ENCODE measurements around the gene POPDC2.

POPDC2 gene

DNA sequence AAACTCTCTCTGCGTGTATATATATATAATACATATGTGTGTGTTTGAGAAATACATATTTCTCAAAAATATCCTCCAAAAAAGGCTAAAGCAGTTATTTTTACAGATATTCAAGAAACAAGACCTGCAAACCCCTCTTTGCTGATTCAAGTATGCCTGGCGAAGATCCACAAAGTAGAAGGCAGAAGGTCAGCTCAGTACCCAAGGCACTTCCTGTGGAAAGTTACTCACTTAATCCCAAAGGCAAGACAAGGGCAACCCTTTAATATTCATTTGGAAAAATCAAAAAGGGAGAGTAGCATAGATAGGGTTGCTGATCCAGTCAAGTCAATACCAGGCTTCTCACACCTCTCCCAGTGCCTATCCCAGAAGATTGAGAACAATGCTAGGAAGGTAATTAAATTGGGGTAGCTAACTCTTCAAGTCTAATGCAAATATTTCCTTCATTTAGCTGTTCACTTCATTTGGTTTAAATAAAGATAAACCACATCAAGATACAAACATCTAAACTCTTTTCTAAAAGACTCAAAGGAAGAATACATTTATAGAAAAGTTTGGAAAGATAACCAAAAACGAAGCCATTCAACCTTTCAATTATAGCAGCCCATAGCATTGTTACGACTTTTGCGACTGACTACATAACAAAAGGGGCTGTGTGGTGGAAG, 9.6 kb upstream of the POPDC2 start:
- no peak for DNase-seq

DNA sequence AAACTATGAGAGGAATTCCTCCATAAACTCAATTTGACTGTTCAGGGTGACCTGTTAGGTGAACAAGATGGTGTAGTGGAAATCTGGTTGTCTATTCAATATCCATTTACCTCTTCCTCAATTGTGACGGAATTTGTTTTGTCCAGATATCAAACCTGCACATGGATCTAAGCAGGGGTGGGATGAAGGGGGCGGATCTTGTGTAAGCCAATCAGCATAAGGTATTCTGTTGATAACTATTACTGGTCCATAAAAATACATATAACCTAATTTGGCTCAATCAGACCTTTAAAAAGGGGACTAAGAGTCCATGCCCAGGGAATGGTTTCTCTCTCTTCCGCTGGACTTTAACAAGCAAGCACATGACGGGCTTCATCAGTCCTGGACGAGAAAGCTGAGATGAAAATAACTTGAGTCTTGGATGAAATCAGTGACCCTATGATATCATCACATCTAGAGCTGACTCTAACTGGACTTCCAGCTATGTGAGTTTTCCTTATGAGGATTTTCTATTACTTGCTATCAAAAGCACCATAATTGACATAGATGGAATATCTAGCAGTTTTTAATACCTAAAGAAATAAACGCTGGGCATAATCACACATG, 5.7 kb upstream of the POPDC2 start:
- no peak for DNase-seq

DNA sequence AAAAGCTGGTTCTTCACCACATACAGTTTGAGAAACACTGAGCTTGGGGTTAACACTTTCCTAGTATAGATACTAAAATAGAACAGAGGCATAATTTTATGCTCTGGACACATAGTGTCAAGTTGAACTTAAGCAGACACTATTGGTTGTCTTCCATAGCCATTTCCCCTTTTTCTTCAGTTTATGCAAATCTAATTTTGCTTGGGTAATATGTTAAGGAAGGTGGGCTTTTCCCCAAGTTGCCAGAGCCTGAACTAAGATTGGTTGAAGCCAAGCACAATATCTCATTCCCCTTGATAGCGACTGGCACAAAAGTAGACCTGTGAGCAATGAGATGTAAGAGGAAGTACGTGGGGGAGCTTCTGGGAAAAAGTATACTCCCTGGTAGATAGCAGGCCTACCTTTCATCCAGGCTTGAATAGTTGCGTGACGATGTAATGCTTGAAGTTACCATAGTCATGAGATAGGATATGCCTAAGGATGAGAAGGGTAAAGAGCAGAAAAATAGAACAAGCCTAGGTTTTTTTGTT, 4.5 kb upstream of the POPDC2 start:
- DNase-seq = no peak

DNA sequence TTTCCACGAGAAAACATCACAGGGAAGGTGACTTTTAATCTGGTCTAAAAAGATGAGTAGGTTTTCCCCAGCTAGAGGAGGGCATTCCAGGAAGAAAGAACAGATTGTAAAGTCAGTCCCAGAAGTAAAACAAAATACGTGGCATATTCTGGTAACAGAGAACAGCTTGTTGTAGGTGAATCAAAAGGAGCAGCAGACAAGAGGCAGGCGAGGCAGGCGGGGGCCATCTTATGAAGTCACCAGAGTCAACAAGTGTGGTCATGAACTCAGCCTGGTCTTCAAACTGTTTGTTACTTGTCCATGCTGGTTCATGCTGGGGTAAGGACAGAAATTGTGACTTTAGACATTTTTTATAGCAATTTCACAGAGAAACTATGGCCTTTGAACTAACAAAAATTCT, 4.0 kb upstream of the POPDC2 start:
- DNase-seq = no peak

DNA sequence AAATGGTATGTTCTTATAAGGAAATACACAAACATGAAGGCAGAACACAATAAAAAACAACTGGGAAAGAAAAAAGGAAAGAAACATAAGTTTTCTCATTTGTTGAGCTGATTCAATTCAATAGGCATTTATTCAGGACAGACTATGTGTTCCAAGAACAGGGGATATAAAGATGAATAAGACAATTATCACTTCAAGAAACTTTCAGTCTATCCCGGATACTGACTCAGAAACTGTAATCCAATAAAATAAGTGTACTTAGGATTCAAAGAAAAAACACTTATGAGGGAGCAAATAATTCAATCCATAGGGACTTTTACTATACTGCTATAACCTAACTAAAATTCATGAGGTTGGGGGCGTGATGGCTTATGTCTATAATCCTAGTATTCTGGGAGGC, 3.5 kb upstream of the POPDC2 start:
- DNase-seq = no peak

DNA sequence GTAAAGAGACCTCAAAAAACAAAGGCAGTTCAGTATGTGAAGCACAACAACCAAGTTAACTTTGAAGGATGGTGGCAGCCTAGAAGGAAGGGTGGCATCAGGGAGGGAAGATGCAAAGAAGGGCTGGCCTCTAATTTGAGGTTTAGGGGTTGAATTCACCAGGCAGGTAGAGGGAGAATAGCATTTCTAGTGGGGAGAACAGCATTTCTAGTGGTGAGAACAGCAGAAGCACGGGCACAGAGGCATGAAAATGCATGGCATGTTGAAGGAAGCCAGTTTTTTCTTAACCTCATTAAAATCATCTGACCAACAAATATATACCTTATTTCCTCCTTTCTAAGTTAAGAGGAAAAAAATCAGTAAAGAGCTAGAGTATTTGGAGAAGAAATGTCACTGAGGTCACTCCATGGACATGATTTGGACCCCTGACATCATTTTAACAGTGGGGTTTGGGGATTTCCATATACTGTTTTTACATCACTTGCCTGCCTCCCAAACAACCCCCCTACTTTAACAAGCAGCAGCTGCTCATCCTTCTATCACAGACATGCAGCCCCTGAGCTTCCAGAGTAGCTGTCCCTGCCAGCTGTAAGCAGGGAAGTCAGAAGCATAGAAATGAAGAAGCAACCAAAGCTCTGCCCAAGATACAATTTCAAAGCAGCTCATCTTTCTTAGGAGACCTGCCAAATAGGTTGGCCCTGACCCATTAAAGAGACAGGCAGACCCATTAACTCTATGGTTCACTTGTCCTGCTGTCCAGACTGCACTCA, 2.4 kb upstream of the POPDC2 start:
- DNase-seq = peak in 1 of 2 experiments; percentile 61

DNA sequence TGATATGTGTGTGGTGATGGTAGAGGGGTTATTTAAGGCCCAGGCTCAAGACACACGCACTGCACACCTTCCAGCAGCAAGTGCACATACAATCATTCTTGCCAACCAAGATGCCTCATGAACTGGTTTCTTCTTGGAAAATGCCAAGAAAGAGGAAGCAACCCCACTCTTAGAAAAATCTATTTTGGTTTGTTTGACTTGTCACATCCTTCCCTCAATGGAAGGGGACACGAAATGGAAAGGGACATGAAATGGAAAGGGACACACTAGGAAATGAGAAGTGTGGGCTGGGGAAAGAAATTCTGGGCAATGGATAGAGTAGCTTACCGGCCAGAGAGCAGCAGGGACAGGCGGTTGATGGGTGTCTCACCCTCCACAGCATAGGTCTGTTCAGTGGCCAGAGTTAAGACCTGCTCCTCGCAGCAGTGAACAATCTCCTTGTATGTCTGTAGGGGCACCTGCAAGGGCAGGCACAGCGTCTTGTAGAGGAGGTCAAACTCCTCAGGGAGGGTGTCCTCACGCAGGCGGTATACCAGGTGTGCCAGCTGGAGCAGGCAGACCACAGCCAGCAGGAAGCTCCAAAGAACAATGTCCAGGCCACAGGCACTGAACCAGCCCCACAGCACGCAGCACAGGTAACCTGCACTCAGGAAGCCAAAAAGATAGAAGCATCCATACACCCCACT, 640 bp downstream of the POPDC2 start:
- no peak for DNase-seq

DNA sequence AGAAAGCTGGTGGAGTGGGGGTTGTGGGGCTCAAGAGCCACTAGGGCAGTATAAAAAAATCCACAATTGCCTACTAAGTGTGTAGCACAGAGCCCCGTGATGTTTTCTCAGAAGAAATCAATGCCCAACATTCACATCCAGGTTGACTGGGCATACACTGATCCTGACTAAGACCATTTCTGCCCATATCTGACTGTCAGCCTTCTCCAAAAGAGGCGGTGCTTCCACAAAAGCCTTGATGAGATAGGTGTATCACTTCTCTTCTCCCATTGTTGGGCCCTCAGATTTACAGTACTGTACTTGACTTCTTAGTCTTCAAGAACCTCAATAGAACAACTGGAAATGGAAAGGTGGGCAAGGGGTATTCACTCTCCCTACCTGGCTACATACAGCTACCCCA, 1.4 kb downstream of the POPDC2 start:
- no peak for DNase-seq

DNA sequence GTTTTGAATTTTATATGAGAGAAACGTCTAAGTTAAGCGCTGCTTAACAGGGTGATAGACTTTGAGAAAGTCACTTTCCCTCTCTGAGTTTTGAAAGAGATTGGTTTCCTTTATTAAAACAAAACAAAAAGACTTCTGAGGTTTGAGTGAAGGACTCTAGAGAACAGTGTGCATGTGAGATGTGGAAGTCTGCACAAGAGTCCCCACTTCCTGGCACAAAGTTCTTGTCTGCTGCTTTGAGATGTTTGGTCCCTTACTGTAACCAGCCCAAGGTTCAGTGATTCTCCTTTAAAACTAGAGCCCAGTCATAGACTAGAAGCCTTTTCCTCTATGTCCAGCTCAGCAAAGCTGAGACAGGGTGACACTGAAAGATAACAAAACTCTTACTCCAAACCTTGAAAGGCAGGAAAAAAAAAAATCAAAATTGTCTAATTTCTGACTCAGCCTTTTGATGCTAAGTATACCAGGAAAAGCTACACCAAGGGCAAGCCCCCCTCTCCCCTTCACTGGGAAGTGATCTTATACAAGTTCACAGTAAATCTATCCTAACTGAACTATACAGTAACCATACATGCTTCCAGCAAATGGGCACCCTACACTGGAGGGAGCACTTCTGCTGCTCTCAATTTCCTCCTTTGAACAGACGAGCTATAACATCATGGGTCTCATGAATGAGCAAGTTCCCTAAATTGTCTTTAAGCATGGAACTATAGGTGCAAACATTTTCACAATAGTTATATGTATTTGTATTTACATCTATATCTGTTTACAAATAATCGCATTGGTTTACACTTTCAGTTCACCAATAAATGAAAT, 2.3 kb downstream of the POPDC2 start:
- DNase-seq = no peak

DNA sequence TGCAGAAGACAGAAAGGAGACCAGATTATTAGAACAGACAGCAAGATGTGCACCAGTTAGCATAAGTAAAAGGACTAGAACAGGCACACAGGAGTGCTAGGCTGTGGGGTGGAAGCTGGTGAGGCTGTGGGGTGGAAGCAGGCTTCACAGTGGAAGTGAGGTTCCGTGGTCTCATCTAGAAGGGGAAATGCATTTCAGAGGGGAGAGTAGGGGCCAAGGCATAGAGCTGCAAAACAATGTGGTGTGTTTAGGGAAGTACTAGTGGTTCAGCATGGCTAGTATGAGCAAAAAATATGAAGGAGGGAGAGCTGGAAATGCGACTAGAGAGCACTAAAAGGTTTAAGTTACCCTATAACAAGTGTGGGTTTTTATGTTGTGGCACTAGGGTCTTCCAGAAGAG, 6.5 kb downstream of the POPDC2 start:
- DNase-seq = no peak

DNA sequence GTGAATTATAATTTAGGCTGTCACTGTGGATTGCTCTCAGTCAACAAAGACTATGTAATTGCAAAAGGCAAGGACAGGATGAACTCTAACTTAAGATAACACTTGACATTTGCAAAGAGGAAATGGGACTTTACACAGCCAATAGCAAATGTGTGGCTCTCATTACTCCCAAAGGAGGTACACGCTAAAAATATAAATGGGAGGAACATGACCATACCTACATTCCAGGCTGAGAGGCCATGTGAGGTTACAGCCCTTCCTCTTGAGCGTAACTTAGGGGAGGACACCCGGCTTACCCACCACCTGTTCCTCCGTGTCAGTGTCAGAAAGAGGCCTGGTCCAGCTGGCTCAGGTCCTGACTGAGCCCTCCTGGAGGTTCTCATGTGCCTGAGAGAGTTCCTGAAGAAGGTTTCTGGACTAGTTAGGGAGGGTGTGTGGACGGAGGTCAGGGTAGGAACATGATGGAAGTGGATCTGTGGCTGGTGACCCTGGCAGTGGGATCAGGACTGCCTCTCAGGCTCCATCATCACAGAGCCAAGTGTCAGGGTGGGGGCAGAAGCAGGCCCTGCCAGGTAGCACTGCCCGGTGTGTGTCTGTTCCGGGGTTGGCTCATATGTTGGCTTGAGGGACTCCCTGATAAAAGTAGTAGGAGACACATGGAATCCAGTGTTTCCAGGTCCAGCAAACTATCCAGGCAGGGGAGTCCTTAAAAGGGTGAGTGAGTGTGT, 7.9 kb downstream of the POPDC2 start:
- DNase-seq = no peak

DNA sequence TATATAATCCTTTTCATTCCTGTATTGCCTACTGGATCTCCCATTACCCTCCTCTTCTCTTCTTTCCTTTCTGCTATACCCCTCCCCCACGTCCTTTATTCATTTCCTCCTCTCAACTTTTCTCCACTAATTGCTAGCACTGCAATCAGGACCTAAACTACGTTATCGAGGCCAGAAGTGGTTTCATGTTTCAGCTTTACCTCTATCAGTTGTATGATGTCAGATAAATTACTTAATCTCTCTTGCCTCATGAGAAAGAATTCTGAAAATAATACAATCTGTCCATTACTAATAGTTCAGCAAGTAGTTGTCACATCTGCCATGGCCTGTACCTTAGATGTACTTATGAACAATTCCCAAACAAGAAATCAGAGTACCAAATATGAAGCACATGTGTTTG, 10.6 kb downstream of the POPDC2 start:
- DNase-seq = no peak

DNA sequence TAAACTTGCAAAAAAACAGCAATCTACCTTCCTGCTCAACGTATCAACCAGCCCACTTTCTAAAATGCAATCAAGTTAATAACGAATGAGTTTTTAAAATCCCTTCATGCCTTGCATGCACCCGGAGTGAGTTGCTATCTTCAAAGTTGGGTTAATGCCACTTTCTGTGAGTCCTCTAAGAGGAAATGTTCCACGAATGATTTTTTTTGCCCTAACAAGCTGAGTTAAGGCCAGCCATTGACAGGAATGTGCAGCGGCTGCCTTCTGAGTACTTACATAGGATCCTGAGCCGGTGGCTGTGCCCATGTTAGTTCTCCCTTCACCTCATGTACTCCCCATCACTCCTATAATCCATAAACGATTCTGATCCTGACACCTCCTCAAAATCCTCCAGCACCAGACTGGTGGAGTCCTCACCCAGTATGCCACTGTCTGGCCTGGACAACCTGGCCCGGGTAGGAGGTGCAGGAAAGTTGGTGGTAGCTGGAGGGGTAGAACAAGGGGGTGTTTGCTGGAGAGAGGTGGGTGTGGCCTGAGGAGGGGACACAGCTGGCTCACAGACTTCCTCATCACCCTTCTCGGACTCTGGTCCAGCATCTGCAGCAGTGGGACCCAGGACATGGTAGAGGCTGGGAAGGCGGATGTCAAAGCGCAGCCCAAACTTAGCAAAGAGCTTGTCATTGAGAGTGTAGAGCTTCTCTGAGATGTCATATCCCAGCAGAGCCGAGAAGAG, 12.4 kb downstream of the POPDC2 start:
- no peak for DNase-seq

DNA sequence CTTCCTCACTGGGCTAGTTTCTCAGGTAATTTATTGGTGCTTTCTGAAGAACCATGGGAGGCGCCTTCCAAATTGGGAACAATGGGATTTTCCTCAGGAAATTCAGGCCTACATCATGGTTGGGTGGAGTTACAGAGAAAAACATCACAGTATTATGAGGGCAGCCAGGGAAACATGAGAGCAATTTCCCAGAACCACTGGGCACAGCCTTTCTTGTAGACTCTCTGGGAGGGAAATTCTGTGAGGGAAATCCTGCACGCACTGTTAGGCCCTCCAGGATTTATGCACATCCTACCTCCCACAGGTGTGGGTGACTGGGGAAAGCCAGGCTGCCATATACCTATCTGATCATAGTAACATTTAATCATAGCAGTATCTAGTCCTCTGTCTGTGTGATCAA, 13.2 kb downstream of the POPDC2 start:
- DNase-seq = no peak

DNA sequence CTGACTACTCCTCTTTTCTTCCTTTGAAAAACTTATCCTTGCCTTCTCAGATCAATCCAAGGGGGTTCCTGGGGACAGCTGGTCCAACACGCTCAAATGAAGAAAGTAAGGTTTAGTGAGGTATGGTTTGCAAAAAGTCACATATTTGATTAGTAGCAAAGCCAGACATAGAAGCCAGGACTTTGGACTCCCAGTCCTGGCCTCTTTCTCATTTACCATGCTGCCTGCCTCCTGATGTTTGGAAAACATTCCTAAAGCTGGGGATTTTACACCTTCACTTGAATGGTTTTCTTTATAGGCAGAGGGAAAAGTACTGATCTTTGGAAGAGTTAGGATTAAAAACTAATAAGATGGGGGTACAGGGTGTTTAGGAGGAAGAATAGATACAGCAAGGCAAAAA, 14.6 kb downstream of the POPDC2 start:
- DNase-seq = no peak

DNA sequence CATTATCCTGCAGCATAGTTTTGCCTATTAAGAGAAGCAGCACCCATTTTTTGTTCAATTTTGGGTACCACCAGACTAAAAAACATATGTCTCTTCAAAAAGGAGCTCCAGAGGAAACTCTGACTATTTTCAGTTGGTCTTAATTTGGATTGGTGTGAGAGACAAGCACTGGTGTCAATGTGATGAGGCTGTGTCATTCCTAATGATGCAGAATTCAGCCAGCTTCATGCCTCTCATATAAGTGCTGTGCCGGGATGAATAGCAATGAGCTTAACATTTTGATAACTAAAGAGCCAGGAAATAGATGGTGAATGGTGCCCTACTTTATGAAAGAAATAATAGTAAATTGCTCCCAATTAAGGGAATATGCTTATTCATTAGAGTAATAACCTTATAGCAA, 15.9 kb downstream of the POPDC2 start:
- DNase-seq = no peak

DNA sequence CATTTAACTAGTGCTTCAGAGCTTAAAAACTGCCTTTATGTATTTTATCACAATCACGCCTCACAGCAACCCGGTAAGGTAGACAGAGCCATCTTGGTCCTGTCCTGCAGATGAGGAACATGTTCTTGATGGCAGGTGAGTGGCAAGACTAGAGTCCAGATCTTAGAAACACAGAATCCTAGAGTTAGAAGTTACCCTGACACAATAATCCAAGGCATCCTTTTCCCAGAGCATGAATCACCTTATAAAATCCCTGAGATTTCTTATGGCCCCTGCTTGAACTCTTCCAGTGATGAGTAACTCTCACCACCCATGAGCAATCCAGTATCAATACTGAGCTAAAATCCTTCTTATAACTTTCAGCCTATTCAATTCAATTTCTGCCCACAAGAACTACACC, 16.9 kb downstream of the POPDC2 start:
- DNase-seq = no peak

DNA sequence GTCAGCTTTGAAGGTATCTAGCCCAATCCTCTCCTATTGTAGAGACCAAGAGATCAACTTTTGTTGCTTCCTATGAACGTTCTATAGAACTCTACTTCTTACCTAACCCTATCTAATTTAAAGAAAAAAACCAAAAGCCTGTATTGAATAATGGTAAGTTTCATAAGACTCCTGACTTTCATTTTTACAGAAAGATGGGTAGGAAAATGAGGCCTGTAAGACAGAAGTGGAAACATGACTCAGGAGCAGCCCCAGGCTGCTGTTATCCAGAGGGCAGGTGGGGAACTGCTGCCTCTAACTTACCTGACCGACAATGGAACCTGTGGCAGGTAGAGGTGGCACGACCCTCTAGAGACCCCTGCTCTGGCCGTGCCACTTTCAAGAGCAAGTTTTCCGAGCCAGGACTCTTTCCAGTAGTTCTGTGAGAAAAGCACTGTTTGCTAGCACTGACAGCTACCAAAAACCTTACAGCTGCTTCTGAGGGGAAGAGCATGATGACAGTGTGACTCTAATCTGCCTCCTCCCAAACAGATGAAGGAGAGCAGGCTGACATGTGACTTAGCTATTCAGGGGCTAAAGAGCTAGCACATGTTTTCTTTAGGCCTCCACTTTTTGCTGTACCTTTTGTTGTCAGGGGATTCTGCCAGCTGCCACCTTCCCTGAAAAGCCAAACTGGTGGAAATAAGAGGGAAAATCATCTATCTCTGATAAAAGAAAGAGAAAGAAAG, 17.5 kb downstream of the POPDC2 start:
- DNase-seq = no peak

DNA sequence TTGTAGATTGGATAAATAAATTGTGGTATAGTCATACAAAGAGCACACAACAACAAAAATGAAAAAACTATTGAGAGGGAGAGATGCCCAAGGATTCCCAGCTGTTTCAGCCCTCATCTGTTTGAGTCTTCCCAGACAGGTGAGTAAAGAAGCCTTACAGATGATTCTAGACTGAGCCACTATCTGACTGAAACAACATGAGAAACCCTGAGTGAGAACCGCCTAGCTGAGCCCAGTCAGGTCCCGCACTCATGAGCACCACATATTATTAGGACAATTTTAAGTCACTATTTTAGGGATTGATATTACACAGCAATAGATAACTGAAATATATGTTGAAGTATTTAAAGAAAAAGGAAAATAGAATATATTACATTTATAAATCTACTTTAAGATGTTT, 19.0 kb downstream of the POPDC2 start:
- DNase-seq = no peak

All from NCI-H446 (cell line).